ENCODE results near the gene RREB1. TPM values are rescaled to one million over a fixed set of nuclear protein-coding genes. Genes with fewer than 3 reads are reported as not detected.

The RREB1 gene
- total and polyA plus RNA-seq, 9 donors = 7.3 to 64.4 (median 50.1) TPM

DNA sequence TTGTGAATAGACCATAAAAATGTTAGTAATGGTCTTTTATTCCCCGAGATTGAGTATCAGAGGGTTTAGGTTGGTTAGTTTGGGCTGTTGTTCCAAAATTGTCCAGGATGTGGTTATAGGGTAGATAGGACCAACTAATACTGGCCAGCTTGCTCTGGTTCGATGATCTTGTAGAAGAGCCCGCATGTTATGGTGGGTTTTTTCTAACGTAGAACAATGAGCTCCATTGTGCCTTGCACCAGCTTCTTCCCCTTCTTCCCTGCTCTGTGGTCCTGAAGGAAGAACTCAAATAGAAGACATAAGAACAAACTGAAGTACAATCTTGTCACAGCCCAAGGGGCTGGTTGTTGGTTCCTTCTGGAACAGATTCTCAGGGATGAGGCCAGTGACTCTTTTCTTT lies 70.5 kb downstream of the RREB1 start:
- WGBS, 3 donors = 92 to 97% (median 94%) methylated on average over 4 of the region's 4 CpGs
- no peaks in the 10 kb centered on the region for H3K36me3 ChIP-seq
- H3K9me3 ChIP-seq = no peaks in the 10 kb centered on the region
- intact Hi-C loops (cut with DNase I) = no loop called here
- TF ChIP-seq EP300 (IDR thresholded peaks at IDR 0.05) = no peak
- no peak for TF ChIP-seq POLR2A (IDR thresholded peaks at IDR 0.05)
- TF ChIP-seq, protein P1, sequence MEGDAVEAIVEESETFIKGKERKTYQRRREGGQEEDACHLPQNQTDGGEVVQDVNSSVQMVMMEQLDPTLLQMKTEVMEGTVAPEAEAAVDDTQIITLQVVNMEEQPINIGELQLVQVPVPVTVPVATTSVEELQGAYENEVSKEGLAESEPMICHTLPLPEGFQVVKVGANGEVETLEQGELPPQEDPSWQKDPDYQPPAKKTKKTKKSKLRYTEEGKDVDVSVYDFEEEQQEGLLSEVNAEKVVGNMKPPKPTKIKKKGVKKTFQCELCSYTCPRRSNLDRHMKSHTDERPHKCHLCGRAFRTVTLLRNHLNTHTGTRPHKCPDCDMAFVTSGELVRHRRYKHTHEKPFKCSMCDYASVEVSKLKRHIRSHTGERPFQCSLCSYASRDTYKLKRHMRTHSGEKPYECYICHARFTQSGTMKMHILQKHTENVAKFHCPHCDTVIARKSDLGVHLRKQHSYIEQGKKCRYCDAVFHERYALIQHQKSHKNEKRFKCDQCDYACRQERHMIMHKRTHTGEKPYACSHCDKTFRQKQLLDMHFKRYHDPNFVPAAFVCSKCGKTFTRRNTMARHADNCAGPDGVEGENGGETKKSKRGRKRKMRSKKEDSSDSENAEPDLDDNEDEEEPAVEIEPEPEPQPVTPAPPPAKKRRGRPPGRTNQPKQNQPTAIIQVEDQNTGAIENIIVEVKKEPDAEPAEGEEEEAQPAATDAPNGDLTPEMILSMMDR (IDR thresholded peaks at IDR 0.05) = no peak
- no peaks in the 10 kb centered on the region for H3K27me3 ChIP-seq
- peaks cover 6% of the 10 kb centered on the region for H3K4me1 ChIP-seq (ENCODE audit: insufficient read depth)
- no peak overlapping the region for H3K27ac ChIP-seq
- no peak overlapping the region for H3K4me3 ChIP-seq
- no peak for DNase-seq

DNA sequence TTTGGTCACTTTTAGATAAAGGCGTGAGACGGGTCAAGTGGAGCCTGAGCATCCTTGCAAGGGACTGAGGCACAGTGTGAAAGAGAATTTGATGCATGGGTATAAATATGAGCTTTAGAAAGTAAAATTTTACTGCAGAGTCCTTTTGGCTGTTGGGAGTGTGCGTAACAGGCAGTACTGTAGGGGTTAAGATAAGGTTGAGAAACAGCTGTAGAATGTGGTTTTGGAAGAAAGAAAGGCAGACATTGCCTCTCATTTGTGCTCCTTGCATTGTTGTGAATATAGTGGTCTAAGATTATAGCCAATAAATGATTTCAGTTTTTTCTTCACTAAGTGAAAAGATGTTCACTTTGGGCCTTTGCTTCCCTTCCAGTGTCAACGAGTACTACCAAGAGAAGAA lies 73.0 kb downstream of the RREB1 start:
- no peaks in the 10 kb centered on the region for H3K27me3 ChIP-seq
- 71 to 78% (median 76%) methylated on average over 4 of the region's 4 CpGs for WGBS, 3 donors
- no peaks in the 10 kb centered on the region for H3K9me3 ChIP-seq
- intact Hi-C loops (cut with DNase I) = no loop called here
- peaks cover 2% of the 10 kb centered on the region for H3K4me1 ChIP-seq (ENCODE audit: insufficient read depth)
- no peaks in the 10 kb centered on the region for H3K36me3 ChIP-seq
- H3K4me3 ChIP-seq = no peak overlapping the region
- TF ChIP-seq POLR2A (IDR thresholded peaks at IDR 0.05) (no peak), EP300 (IDR thresholded peaks at IDR 0.05) (no peak)
- TF ChIP-seq, protein P1 (IDR thresholded peaks at IDR 0.05) = no peak
- no peak for DNase-seq
- H3K27ac ChIP-seq = no peak overlapping the region

DNA sequence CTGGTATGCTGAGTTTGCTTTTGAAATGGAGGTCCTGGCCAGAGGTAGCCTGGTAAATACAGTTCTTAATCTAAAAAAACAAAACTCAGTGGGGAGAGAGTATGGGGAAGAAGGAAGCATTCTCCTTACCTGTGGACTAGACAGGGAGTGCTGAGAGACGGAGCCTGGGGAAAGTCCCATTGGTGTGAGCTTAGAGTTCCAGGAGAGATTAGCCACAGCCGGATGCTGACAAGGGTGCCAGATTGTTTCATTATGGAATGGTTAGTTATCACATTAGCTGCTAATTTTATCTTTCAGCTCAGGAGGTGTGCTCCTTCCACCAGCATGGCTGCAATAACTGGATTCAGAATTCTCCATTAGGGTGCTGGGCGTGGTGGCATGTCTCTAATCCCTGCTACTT lies 75.9 kb downstream of the RREB1 start:
- intact Hi-C loops (cut with DNase I) = no loop called here
- no peak for TF ChIP-seq POLR2A (IDR thresholded peaks at IDR 0.05)
- H3K9me3 ChIP-seq = no peaks in the 10 kb centered on the region
- H3K27ac ChIP-seq = no peak overlapping the region
- H3K36me3 ChIP-seq = no peaks in the 10 kb centered on the region
- H3K4me1 ChIP-seq (ENCODE audit: insufficient read depth) = peaks cover 2% of the 10 kb centered on the region
- DNase-seq = no peak
- WGBS, 3 donors = 45 to 68% (median 64%) methylated on average over 3 of the region's 3 CpGs
- H3K4me3 ChIP-seq = no peak overlapping the region
- H3K27me3 ChIP-seq = no peaks in the 10 kb centered on the region

DNA sequence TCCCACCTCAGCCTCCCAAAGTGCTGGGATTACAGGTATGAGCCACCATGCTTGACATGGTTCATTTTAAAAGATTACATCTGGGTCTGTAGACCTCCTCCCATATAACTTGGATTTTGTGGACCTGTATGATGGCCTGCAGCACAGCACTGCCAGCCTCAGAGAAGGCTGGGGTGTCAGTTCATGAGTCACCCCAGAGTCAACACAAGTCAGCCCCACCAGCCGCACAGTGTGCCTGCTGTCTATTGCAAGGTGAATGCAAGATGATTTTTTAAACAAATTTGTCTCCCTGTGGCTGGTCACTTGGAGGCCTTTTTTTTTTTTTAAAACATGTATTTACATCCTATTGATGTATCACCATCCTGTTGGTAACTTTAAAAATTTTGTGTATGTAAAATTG lies 76.7 kb downstream of the RREB1 start:
- Histone ChIP-seq H3K4me3 (no peak overlapping the region), H3K9me3 (no peaks in the 10 kb centered on the region), H3K27me3 (no peaks in the 10 kb centered on the region), H3K36me3 (no peaks in the 10 kb centered on the region), H3K4me1 (ENCODE audit: insufficient read depth) (peaks cover 2% of the 10 kb centered on the region), H3K27ac (no peak overlapping the region)
- intact Hi-C loops (cut with DNase I) = no loop called here
- no peak for DNase-seq
- 94 to 96% (median 96%) methylated on average over 1 of the region's 1 CpG for WGBS, 3 donors
- no peak for TF ChIP-seq POLR2A (IDR thresholded peaks at IDR 0.05)
- no peak for TF ChIP-seq EP300 (IDR thresholded peaks at IDR 0.05)
- TF ChIP-seq, protein P1 (IDR thresholded peaks at IDR 0.05) = no peak

DNA sequence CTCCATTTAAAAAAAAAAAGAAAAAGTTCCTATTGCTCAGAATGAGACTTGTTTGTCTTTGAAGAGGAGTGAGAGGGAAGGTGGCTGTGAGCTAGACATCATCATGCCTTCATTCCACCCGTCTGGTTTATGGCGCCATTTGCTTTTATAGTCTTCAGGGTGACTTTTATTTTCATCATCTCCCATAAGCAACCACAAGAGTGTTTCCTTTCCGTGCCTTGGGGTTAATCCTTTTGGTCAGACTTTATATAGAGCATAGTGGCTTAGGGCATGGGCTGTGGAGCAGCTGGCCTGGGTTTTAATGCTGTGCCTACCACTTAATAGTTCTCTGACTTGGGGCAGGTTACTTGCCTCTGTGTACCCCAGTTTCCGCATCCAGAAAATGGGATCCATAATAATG lies 77.8 kb downstream of the RREB1 start:
- Histone ChIP-seq H3K36me3 (no peaks in the 10 kb centered on the region), H3K27me3 (no peaks in the 10 kb centered on the region), H3K4me1 (ENCODE audit: insufficient read depth) (peaks cover 2% of the 10 kb centered on the region), H3K4me3 (no peak overlapping the region), H3K27ac (no peak overlapping the region), H3K9me3 (no peaks in the 10 kb centered on the region)
- TF ChIP-seq POLR2A (IDR thresholded peaks at IDR 0.05) (no peak), EP300 (IDR thresholded peaks at IDR 0.05) (no peak)
- TF ChIP-seq, protein P1 (IDR thresholded peaks at IDR 0.05) = no peak
- no peak for DNase-seq
- intact Hi-C loops (cut with DNase I) = no loop called here
- 85 to 97% (median 93%) methylated on average over 4 of the region's 4 CpGs for WGBS, 3 donors
